GM19395 (cell line): ENCODE measurements around the gene HRK.

ENCODE experiments used
- ATAC-seq: cut with Tn5 transposase; IDR thresholded peaks from one replicate; pipeline ENCODE4 v1.9.1; 2021; ENCODE audit warnings: mild to moderate bottlenecking, moderate library complexity; ENCODE audit not compliant: unreplicated experiment

HRK gene

GRCh38 chr12:116881325-116881876 is at the start of gene HRK:
TSS of gene HRK (minus strand) at chr12:116881441. CDS start at chr12:116881307, 134 bp downstream.
- ATAC-seq, result no peak

GRCh38 chr12:116929885-116930284 is 48.6 kb upstream of the HRK start:
- no peak for ATAC-seq

- no peak for ATAC-seq
Observed at GRCh38 chr12:116928504-116928903, 47.3 kb upstream of the HRK start.

DNA sequence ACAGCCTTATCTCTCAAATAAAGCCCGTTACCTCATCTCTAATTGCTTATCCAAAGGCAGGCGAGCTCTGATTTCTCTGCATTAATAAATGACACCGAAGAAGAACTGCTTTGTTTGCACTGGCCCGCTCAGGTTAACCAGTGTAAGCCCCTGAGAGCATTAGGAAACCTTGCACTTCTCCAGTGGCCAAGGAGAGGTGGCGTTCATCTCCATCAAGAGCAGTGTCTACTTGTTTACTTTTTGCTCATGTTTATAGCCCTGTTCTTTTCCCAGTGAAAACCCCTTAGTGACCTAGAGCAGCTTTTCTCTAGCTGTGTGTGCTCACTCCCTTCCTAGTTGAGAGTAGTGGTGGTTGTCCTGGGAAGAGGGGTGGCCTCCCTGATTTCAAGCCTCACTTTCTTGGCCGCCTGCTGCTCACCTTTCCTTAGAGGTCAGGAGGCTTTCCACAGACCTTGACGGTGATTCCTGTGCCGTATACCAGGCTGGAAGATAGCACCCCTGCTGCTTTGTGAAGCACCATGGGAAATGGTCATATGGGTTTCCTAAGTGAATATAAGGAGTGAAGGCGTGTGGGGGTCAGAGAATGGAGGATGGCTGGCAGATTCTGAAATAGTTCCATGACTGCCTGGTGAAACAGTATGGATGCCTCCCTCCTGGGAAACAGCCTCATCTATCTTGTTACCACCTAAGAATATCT is 46.2 kb upstream of the HRK start:
- ATAC-seq, result no peak

GRCh38 chr12:116926283-116927243 is 45.3 kb upstream of the HRK start:
- ATAC-seq, result no peak

GRCh38 chr12:116924558-116925453 is 43.6 kb upstream of the HRK start:
- ATAC-seq, result peak; percentile 81

DNA sequence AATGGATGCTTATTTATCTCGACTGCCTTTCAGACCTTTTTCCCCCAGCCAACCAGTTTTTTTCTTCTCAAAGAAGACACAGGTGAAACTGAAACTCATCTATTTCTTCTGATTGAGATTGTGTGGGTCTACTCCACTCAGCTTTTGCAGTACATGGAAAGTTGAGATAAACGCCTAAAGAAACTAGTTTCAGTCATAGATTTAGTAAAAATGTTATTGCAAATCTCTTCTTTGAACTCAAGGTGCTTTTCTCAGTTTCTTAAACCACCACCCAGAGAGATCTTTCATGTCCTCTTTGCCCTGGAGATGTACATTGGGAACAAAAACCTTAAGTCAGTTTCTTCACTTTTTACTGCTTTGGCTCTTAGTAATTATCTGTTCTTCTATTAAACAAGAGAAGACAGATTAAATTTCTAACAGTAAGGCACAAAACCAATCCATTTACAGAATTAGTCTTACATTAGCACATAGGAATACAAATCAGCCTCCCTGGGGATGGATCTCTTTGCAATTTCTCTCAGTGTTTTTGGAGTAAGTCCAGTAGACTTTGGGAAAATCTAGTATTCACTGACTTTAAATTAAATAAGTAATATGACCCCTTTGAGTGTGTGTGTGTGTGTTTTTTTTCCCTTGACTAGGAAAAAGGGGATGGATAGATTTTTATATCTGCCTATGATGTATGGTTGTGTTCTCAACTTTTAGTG is 41.1 kb upstream of the HRK start:
- ATAC-seq, result peak; percentile 75

GRCh38 chr12:116920939-116921338 is 39.7 kb upstream of the HRK start:
- ATAC-seq, result no peak

DNA sequence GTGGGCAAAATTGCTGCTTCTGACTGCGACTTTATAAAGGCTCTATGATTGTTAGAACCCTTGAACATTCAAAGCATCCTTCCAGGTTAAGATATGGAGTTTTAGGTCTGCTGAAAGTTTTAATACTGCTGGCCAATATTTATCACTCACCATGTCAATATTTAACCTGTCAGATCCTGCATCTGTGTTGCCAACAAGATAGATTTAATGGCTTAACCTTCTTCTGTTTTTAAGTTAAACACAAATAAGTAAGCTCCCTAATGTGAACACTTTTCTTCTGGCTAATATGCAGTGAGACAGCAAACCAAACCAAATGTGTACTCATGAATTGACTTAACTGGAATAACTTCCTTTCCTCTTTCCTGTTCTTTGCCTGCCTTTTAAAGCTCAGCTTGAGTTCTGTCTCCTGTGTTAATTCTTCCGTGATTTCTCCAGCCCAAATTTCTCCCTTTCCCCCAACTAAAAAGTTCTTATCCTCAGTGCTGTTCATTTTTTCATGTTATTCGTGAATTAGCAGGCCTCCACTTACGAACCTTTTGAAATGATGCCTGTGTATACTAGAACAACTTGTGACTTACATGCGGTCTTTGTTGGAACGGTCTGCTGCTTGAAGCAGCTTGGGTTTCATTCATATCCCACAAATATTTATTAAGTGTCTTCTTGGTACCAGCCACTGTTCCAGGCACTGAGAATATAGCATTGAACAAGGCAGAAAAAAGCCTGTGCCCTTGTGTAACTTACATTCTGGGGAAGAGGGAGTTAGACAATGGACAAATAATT is 38.7 kb upstream of the HRK start:
- no peak for ATAC-seq

- no peak for ATAC-seq
Observed at GRCh38 chr12:116919247-116919661, 38.0 kb upstream of the HRK start.

GRCh38 chr12:116918464-116918863 is 37.2 kb upstream of the HRK start:
- no peak for ATAC-seq

- peak; percentile 89 for ATAC-seq
Observed at GRCh38 chr12:116916714-116917114, 35.5 kb upstream of the HRK start.

DNA sequence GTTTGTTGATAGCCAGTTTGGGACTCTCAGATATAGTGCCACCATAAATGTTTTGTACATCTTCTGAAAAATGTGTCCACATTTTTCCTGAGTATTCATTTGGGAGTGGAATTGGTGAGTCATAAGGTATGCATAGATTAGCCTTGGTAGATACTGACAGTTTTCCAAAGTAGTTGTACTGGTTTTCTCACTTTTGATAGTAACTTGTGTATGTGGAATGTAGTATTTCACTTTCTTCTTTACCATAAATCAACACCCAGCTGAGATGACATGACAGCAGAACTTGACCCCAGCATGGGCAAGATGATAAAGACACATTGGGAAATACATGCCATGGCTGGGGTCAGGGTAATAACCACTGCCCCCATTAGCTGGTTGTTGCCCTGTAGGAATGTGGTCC is 34.9 kb upstream of the HRK start:
- ATAC-seq, result no peak

DNA sequence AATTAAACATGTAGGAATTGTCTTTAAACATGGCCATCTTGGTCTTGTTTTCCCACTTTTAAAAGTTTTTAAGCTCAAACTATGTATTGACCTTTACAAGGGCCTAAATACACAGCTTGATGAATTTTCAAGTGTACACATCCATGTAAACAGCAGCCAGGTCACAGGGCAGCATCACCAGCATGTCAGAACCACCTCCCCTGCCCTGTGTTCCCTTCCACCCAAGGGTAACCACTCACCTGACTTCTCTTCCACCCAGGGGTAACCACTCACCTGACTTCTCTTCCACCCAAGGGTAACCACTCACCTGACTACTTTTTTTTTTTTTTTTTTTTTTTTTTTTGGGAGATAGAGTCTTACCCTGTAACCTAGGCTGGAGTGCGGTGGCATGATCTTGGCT is 34.1 kb upstream of the HRK start:
- ATAC-seq, result no peak

DNA sequence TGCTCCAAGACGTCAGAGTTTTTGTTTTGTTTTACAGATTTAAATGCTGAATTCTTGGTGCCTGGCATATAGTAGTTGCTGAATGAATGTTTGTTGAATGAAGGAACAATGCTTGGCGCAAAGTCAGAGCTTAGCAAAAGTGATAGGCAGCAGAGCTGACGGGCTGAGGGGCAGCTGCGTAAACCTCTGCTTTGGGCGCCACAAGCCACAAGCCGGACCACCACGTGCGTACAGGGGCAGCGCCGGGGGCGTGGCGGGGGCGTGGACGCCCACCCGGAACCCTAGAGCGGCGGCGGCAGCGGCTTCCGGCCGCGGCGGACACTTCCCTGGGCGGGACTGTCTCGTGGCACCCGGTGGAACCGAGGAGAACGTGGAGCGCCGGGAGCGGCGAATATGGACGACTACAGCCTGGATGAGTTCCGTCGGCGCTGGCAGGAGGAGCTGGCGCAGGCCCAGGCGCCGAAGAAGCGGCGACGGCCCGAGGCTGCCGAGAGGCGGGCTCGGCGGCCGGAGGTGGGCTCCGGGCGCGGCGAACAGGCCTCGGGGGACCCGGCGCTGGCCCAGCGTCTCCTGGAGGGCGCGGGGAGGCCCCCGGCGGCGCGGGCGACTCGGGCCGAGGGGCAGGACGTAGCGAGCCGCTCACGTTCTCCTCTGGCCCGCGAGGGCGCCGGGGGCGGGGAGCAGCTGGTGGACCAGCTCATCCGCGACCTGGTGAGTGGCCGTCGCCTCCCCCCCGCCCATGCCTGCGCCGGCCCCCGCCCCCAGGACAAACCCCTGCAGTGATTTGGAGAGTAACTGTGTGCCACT is 29.6 kb upstream of the HRK start, which contains the start of gene FBXW8:
Gene FBXW8 (plus strand): TSS at position 306 of the 807 bp plus-strand sequence. CDS start 88 bp downstream, at position 394.
- peak; percentile 87 for ATAC-seq

- no peak for ATAC-seq
Observed at GRCh38 chr12:116910280-116910644, 29.0 kb upstream of the HRK start.

DNA sequence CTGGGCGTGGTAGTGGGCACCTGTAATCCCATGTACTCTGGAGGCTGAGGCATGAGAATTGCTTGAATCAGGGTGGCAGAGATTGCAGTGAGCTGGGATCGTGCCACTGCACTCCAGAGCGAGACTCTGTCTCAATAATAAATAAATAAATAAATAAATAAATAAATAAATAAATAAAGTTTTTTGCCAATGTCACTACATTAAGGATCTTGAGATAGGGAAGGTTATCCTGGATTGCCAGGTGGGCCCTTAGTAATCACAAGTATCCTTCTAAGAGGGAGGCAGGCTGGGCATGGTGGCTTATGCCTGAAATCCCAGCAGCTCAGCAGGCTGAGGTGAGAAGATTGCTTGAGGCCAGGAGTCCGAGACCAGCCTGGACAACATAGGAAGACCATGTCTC is 25.0 kb upstream of the HRK start:
- ATAC-seq, result no peak

DNA sequence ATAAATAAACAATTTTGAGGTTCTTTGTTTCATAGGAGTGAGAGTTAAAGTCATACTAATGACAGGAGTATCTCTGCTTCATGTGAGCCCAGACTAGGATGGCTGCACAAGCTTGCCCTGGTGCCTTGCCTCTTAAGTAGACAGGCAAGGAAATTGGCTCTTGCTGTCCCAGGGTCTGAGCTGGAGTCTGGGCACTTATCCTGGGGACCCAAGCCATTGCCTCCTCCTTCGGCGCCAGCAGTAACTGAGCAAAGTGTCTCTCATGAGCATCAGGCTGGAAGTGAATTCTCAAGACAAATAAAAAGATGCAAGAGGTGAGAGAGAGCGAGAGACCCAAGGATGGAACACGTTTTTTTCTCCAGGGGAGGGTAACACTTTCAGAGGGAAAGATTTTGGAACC is 22.6 kb upstream of the HRK start:
- no peak for ATAC-seq
